WTC11 (cell line): ENCODE data around the gene ZBTB32. TPM values are rescaled to one million over a fixed set of nuclear protein-coding genes. Genes with fewer than 3 reads are reported as not detected.

Source experiments
- ATAC-seq: fragments of 200-7000 bp; cut with Tn5 transposase; 2 replicates; pipeline ENCODE4 v1.10.0; 2021; ENCODE audit warnings: mild to moderate bottlenecking, moderate library complexity
- CTCF ChIA-PET: fragments of 300-600 bp; sonication (Branson Sonifier 250); formaldehyde crosslinking; loops from one replicate; lab custom pipeline; 2021; ENCODE audit warnings: antibody characterized with exemption; lab: Charles Lee
- POLR2A ChIA-PET: fragments of 350-600 bp; sonication (Branson Sonifier 250); formaldehyde crosslinking; loops from one replicate; lab custom pipeline; 2021; ENCODE audit warnings: antibody characterized with exemption; lab: Charles Lee
- DNase-seq: peaks from one replicate; pipeline ENCODE4 v3.0.0; 2021; ENCODE audit warnings: low spot score
- H3K27ac Mint-ChIP-seq: 2 replicates; pipeline ENCODE4 v1.8.0; 2021; ENCODE audit warnings: mixed read lengths
- H3K27me3 Mint-ChIP-seq: 2 replicates; pipeline ENCODE4 v1.8.0; 2021; ENCODE audit warnings: low read depth, mild to moderate bottlenecking, moderate library complexity, mixed read lengths
- H3K36me3 Mint-ChIP-seq: 2 replicates; pipeline ENCODE4 v1.8.0; 2021; ENCODE audit warnings: mixed read lengths
- H3K4me1 Mint-ChIP-seq: 2 replicates; pipeline ENCODE4 v1.8.0; 2022; ENCODE audit warnings: mixed read lengths
- H3K4me3 Mint-ChIP-seq: 2 replicates; pipeline ENCODE4 v1.8.0; 2021; ENCODE audit warnings: mild to moderate bottlenecking, moderate library complexity, mixed read lengths
- H3K9me3 Mint-ChIP-seq: 2 replicates; pipeline ENCODE4 v1.8.0; 2021; ENCODE audit warnings: mixed read lengths
- CBFB ChIP-seq: sonication (generic); formaldehyde crosslinking; IDR thresholded peaks from 2 replicates; pipeline ENCODE4 v1.8.1; 2022; ENCODE audit warnings: mild to moderate bottlenecking, low read depth, missing genetic modification reagents
- CREB1 ChIP-seq: sonication (generic); formaldehyde crosslinking; IDR thresholded peaks from 2 replicates; pipeline ENCODE4 v1.8.0; 2023; ENCODE audit warnings: mild to moderate bottlenecking, missing genetic modification reagents
- CREM ChIP-seq: sonication (generic); formaldehyde crosslinking; IDR thresholded peaks from 2 replicates; pipeline ENCODE4 v1.8.1; 2022; ENCODE audit warnings: mild to moderate bottlenecking, missing genetic modification reagents, moderate library complexity
- CTCF ChIP-seq: fragments of 200-600 bp; IDR thresholded peaks from 2 replicates; pipeline ENCODE4 v1.8.0; 2022; ENCODE audit warnings: antibody characterized with exemption
- EMX1 ChIP-seq: fragments of 250-450 bp; sonication (Bioruptor Pico); IDR thresholded peaks from 2 replicates; pipeline ENCODE4 v1.8.0; 2021; ENCODE audit warnings: mild to moderate bottlenecking
- FOXJ3 ChIP-seq: sonication (generic); formaldehyde crosslinking; IDR thresholded peaks from 2 replicates; pipeline ENCODE4 v1.9.0; 2021; ENCODE audit warnings: missing genetic modification reagents, mild to moderate bottlenecking, borderline replicate concordance
- IRF2 ChIP-seq: sonication (generic); formaldehyde crosslinking; IDR thresholded peaks from 2 replicates; pipeline ENCODE4 v1.8.0; 2022; ENCODE audit warnings: low read depth, missing genetic modification reagents, borderline replicate concordance
- MXD4 ChIP-seq: fragments of 250-450 bp; sonication (Bioruptor Pico); IDR thresholded peaks from 2 replicates; pipeline ENCODE4 v1.8.0; 2021; ENCODE audit warnings: mild to moderate bottlenecking, moderate library complexity, borderline replicate concordance
- NFATC4 ChIP-seq: fragments of 250-450 bp; sonication (Bioruptor Pico); IDR thresholded peaks from 2 replicates; pipeline ENCODE4 v1.9.0; 2021; ENCODE audit warnings: mild to moderate bottlenecking
- NR1H2 ChIP-seq: sonication (generic); formaldehyde crosslinking; IDR thresholded peaks from 2 replicates; pipeline ENCODE4 v1.9.0; 2021; ENCODE audit warnings: mild to moderate bottlenecking, moderate library complexity, missing genetic modification reagents
- NR2C2 ChIP-seq: sonication (generic); formaldehyde crosslinking; IDR thresholded peaks from 2 replicates; pipeline ENCODE4 v1.8.0; 2022; ENCODE audit warnings: mild to moderate bottlenecking, missing genetic modification reagents
- OVOL2 ChIP-seq: fragments of 250-450 bp; sonication (Bioruptor Pico); IDR thresholded peaks from 2 replicates; pipeline ENCODE4 v1.9.0; 2021; ENCODE audit warnings: mild to moderate bottlenecking, borderline replicate concordance
- TEAD1 ChIP-seq: sonication (generic); formaldehyde crosslinking; IDR thresholded peaks from 2 replicates; pipeline ENCODE4 v1.8.0; 2022; ENCODE audit warnings: mild to moderate bottlenecking, missing genetic modification reagents
- ZNF121 ChIP-seq: sonication (generic); formaldehyde crosslinking; IDR thresholded peaks from 2 replicates; pipeline ENCODE4 v1.8.0; 2023; ENCODE audit warnings: missing genetic modification reagents
- ZNF512 ChIP-seq: sonication (generic); formaldehyde crosslinking; IDR thresholded peaks from 2 replicates; pipeline ENCODE4 v1.8.1; 2022; ENCODE audit warnings: missing genetic modification reagents, borderline replicate concordance
- ZNF532 ChIP-seq: fragments of 250-450 bp; sonication (Bioruptor Pico); IDR thresholded peaks from 2 replicates; pipeline ENCODE4 v1.9.0; 2021; ENCODE audit warnings: mild to moderate bottlenecking, borderline replicate concordance
- ZNF671 ChIP-seq: fragments of 250-450 bp; sonication (Bioruptor Pico); IDR thresholded peaks from 2 replicates; pipeline ENCODE4 v1.8.0; 2021; ENCODE audit warnings: mild to moderate bottlenecking
- total RNA-seq: library from RNA; stranded (reverse); gene quantifications from 3 replicates; pipeline ENCODE4 v1.2.3, GENCODE V29; 2021
- TF ChIP-seq, protein P1 (sequence below): sonication (generic); formaldehyde crosslinking; IDR thresholded peaks from 2 replicates; pipeline ENCODE4 v1.8.0; 2023; ENCODE audit warnings: mild to moderate bottlenecking, missing genetic modification reagents

The ZBTB32 gene
- total RNA-seq, 1 experiment from 2014 or later: 0.11 TPM

DNA sequence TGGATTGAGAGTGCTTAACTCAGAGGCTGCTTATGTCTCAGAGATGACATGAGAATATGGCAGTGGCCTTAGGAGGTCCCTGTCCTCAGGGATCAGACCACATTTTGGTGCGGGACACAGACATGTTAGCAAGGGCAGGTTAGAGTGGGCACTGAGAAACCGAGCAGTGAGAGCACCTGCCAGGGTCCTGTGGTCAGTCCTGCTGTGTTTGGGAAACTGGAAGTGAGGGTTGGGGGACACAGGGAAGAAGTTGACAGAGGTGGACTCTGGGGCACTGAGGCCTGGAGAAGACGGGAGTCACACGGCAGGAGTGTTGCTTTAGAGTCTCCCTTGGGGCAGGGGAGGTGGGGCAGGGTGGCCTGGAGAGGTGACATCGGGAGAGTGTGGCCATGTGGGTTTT, 30.5 kb downstream of the ZBTB32 start (continued):
- TF ChIP-seq, protein P1, sequence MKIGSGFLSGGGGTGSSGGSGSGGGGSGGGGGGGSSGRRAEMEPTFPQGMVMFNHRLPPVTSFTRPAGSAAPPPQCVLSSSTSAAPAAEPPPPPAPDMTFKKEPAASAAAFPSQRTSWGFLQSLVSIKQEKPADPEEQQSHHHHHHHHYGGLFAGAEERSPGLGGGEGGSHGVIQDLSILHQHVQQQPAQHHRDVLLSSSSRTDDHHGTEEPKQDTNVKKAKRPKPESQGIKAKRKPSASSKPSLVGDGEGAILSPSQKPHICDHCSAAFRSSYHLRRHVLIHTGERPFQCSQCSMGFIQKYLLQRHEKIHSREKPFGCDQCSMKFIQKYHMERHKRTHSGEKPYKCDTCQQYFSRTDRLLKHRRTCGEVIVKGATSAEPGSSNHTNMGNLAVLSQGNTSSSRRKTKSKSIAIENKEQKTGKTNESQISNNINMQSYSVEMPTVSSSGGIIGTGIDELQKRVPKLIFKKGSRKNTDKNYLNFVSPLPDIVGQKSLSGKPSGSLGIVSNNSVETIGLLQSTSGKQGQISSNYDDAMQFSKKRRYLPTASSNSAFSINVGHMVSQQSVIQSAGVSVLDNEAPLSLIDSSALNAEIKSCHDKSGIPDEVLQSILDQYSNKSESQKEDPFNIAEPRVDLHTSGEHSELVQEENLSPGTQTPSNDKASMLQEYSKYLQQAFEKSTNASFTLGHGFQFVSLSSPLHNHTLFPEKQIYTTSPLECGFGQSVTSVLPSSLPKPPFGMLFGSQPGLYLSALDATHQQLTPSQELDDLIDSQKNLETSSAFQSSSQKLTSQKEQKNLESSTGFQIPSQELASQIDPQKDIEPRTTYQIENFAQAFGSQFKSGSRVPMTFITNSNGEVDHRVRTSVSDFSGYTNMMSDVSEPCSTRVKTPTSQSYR (CRISPR knock-in tag): no peak

DNA sequence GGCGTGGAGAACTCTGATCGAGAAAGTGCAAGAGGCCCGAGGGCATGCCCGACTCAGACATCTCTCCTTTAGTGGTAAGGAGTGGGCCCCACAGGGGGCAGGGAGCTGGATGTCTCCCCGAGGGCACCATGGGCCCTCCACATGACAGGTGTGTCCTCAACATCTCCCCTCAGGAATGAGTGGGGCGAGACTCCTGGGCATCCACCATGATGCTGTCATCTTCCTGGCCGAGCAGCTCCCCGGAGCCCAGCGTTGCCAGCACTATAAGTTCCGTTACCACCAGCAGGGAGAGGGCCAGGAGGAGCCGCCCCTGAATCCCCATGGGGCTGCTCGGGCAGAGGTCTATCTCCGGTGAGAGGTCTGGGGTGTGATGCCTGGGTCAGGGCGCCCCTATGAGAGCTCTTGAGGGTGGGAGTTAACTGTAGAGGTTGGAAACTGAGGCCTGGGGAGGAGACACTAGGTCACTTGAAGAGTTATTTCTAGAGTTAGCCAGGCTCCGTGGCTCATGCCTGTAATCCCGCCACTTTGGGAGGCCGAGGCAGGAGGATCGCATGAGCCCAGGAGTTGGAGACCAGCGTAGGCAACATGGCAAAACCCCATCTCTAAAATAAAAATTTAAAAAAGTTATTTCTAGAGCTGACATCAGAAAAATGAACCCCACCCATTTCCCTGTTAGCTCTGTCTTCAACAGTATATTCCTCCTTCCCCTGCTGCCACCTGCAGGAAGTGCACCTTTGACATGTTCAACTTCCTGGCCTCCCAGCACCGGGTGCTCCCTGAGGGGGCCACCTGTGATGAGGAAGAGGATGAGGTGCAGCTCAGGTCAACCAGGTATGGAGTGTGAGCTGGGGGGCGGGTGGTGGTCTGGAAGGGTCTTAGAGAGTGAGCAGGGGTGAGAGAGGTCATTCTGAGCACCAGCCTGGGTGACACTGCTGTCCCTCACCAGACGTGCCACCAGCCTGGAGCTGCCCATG, 32.8 kb downstream of the ZBTB32 start:
- Mint-ChIP-seq H3K4me3 (no peak overlapping the region), H3K27me3 (no peaks in the 10 kb centered on the region), H3K4me1 (peaks cover 4% of the 10 kb centered on the region), H3K36me3 (peaks cover 28% of the 10 kb centered on the region), H3K27ac (no peak overlapping the region), H3K9me3 (no peaks in the 10 kb centered on the region)
- ATAC-seq: no peak
- CTCF ChIA-PET: interaction anchor here (0.6 to 2.2 kb wide), 5 partner anchors 11 to 128 kb away, joined by 3 to 5 read pairs (median 3); partner anchors contain the start of gene LIN37
- TF ChIP-seq EMX1 (no peak), TEAD1 (no peak), ZNF671 (CRISPR knock-in tag) (no peak), OVOL2 (no peak), FOXJ3 (CRISPR knock-in tag) (no peak), CREB1 (no peak), NR2C2 (CRISPR knock-in tag) (no peak), CBFB (CRISPR knock-in tag) (no peak), MXD4 (CRISPR knock-in tag) (no peak), NFATC4 (CRISPR knock-in tag) (no peak), CREM (CRISPR knock-in tag) (no peak), CTCF (no peak), ZNF512 (no peak), ZNF532 (CRISPR knock-in tag) (no peak), IRF2 (CRISPR knock-in tag) (no peak), ZNF121 (CRISPR knock-in tag) (no peak), NR1H2 (CRISPR knock-in tag) (no peak)
- TF ChIP-seq, protein P1 (CRISPR knock-in tag): no peak
- POLR2A ChIA-PET: no interaction called here
- DNase-seq: no peak
